Left hindlimb (tissue), 1 donor: ENCODE results near the gene LARP4.
"Not testable (repeated sequence)": the region's sequence is repeated elsewhere in the genome, so short reads cannot be mapped to it uniquely, and the experiment has no call there.

Experiments
- DNase-seq: peaks from one replicate; pipeline ENCODE4 v3.0.0-alpha.2; 2018

LARP4 gene

GRCh38 chr12:50400638-50401499, at the start of gene LARP4:
LARP4 (plus strand) TSS chr12:50400885; CDS start chr12:50401011, 126 bp downstream.
- DNase-seq, result peak; percentile 96

GRCh38 chr12:50351120-50352043, 49.3 kb upstream of the LARP4 start:
- DNase-seq, result no peak

- DNase-seq, result no peak
Observed at GRCh38 chr12:50353404-50353803, 47.3 kb upstream of the LARP4 start.

- DNase-seq, result no peak
Observed at GRCh38 chr12:50353869-50354593, 46.7 kb upstream of the LARP4 start.

GRCh38 chr12:50354908-50355307, 45.8 kb upstream of the LARP4 start:
- no peak for DNase-seq

GRCh38 chr12:50355365-50355764, 45.3 kb upstream of the LARP4 start:
- DNase-seq, result no peak

- no peak for DNase-seq
Observed at GRCh38 chr12:50362671-50363070, 38.0 kb upstream of the LARP4 start.

- no peak for DNase-seq
Observed at GRCh38 chr12:50363141-50363540, 37.5 kb upstream of the LARP4 start.

- no peak for DNase-seq
Observed at GRCh38 chr12:50365709-50366406, 34.8 kb upstream of the LARP4 start.

- not testable (repeated sequence) for DNase-seq
Observed at GRCh38 chr12:50370672-50371071, 30.0 kb upstream of the LARP4 start.

GRCh38 chr12:50375802-50376201, 24.9 kb upstream of the LARP4 start:
- DNase-seq, result no peak

- no peak for DNase-seq
Observed at GRCh38 chr12:50380761-50381325, 19.8 kb upstream of the LARP4 start.

GRCh38 chr12:50387487-50387886, 13.2 kb upstream of the LARP4 start:
- no peak for DNase-seq

- no peak for DNase-seq
Observed at GRCh38 chr12:50387972-50388478, 12.7 kb upstream of the LARP4 start.

GRCh38 chr12:50388793-50389192, 11.9 kb upstream of the LARP4 start:
- DNase-seq, result not testable (repeated sequence)

GRCh38 chr12:50390316-50390741, 10.4 kb upstream of the LARP4 start:
- no peak for DNase-seq

GRCh38 chr12:50394469-50395029, 6.1 kb upstream of the LARP4 start:
- DNase-seq, result no peak

- DNase-seq, result no peak
Observed at GRCh38 chr12:50397117-50397650, 3.5 kb upstream of the LARP4 start.

GRCh38 chr12:50398931-50399330, 1.8 kb upstream of the LARP4 start:
- no peak for DNase-seq

- DNase-seq, result no peak
Observed at GRCh38 chr12:50400104-50400637, 514 bp upstream of the LARP4 start.
